OCI-LY7 (cell line): ENCODE results near the gene MID1.

Experiments
- CTCF ChIP-seq: fragments of 200-600 bp; sonication (generic); conservative IDR thresholded peaks from 2 replicates; pipeline ENCODE4 v1.5.1; 2014; ENCODE audit warnings: mild to moderate bottlenecking, antibody characterized with exemption, low read length, moderate library complexity, mixed read lengths
- EZH2phosphoT487 ChIP-seq: fragments of 200-600 bp; sonication (generic); IDR thresholded peaks from 2 replicates; pipeline ENCODE4 v1.6.1; 2018; ENCODE audit warnings: low read depth, borderline replicate concordance, mild to moderate bottlenecking, mixed run types, antibody characterized with exemption, low read length, moderate library complexity, mixed read lengths

- TF ChIP-seq CTCF (no peak), EZH2phosphoT487 (no peak)
These were observed 11.2 kb upstream of the MID1 start for GRCh38 chrX:10631416-10632145.
